ENCODE results near the gene ROBO3. TPM values are rescaled to one million over a fixed set of nuclear protein-coding genes. Genes with fewer than 3 reads are reported as not detected.

Gene ROBO3
- total RNA-seq, 1 experiment from 2014 or later, result 6.2 TPM

DNA sequence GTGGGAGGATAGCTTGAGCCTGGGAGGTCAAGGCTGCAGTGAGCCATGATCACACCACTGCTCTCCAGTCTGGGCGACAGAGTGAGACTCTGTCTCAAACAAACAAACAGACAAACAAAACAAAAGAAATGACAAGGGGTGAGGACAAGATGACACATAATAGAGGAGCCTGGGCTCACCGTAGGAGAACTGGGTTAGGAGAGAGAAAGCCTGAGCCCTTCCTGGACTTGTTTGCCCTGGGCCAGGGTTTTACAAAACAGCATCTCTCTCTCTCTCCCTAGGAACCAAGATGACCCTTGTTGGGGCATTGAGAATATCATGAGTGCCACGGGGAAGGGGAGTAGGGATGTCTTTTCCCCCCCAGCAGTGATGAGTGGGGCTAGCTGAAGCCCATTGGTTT, 15.7 kb downstream of the ROBO3 start:
- Mint-ChIP-seq H3K36me3 (ENCODE audit: insufficient read depth, unreplicated experiment) (no peaks in the 10 kb centered on the region), H3K27me3 (ENCODE audit: insufficient read depth, unreplicated experiment) (no peaks in the 10 kb centered on the region), H3K27ac (ENCODE audit: unreplicated experiment) (no peak overlapping the region), H3K4me1 (ENCODE audit: low read depth, unreplicated experiment) (peaks cover 12% of the 10 kb centered on the region), H3K4me3 (ENCODE audit: unreplicated experiment) (no peak overlapping the region), H3K9me3 (ENCODE audit: unreplicated experiment) (no peaks in the 10 kb centered on the region)
- Histone ChIP-seq H3K9me3 (no peaks in the 10 kb centered on the region), H3K27me3 (replicated peaks; ENCODE audit: control insufficient read depth, insufficient read depth, low read length) (no peaks in the 10 kb centered on the region), H3K4me1 (peaks cover 16% of the 10 kb centered on the region), H3K36me3 (ENCODE audit: control insufficient read depth, insufficient read depth, low read length) (no peaks in the 10 kb centered on the region), H3K4me3 (ENCODE audit: low read depth, low read length) (no peak overlapping the region)
- no TSS peak for BruUV-seq (replicated peaks)
- intact Hi-C loops (cut with micrococcal nuclease; ENCODE audit: unreplicated experiment), result no loop called here
- no peak for TF ChIP-seq CTCF (IDR thresholded peaks at IDR 0.05; ENCODE audit: insufficient read depth in 1 of 2, low read depth in 1 of 2, low read length in 1 of 2, severe bottlenecking in 1 of 2, unreplicated experiment in 1 of 2)
- DNase-seq, result peak in 1 of 2 experiments; percentile 21
- ChIA-PET CTCF (no interaction called here), POLR2A (no interaction called here)

DNA sequence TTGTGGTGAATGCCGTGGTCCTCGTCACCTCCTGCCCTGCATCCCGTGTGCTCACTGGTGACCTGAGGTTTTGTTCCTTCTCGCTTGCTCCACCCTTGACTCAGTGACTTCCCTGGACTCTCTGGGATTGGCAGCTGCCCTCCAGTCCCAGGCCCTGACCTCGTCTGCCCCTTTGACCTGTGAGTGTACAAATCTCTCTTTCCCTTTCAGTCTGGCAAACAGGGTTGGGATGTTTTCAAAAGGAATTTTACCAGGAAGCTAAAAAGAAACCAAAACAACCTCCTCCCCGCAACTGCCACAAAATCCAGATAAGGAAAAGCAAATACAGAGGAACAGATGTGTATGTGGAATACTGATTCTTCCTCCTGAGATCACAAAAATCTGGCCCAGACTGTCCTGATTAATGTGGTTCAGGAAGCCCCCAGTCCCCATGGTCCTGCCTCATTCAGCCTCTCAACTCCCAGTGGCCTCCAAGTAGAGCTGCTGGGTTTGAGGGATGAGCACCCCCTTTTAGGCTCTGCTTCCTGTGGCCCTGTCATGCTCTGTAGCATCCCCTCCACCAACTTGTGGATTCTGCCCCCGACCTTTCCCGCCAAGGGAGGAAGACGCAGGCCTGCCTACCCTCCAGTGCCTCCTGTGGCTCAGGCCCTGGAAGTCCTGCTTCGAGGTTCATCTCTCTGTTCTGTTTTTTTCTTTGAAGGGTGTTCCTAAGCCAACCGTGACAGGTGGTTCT, 17.3 kb downstream of the ROBO3 start:
- peak; percentile 44 to 58 for DNase-seq
- no peak overlapping the region for H3K4me3 ChIP-seq (ENCODE audit: low read depth, low read length)
- no peaks in the 10 kb centered on the region for H3K9me3 ChIP-seq
- CTCF ChIA-PET, result interaction anchor here (0.7 to 1.6 kb wide), 2 partner anchors 16 to 136 kb away, joined by 3 to 4 read pairs; no protein-coding TSS in a partner anchor
- intact Hi-C loops (cut with micrococcal nuclease; ENCODE audit: unreplicated experiment), result no loop called here
- peaks cover 6% of the 10 kb centered on the region for H3K27me3 Mint-ChIP-seq (ENCODE audit: insufficient read depth, unreplicated experiment)
- no peak for TF ChIP-seq CTCF (IDR thresholded peaks at IDR 0.05; ENCODE audit: insufficient read depth in 1 of 2, low read depth in 1 of 2, low read length in 1 of 2, severe bottlenecking in 1 of 2, unreplicated experiment in 1 of 2)
- H3K36me3 ChIP-seq (ENCODE audit: control insufficient read depth, insufficient read depth, low read length), result no peaks in the 10 kb centered on the region
- peaks cover 6% of the 10 kb centered on the region for H3K4me1 Mint-ChIP-seq (ENCODE audit: low read depth, unreplicated experiment)
- no peak overlapping the region for H3K27ac Mint-ChIP-seq (ENCODE audit: unreplicated experiment)
- no peaks in the 10 kb centered on the region for H3K9me3 Mint-ChIP-seq (ENCODE audit: unreplicated experiment)
- H3K36me3 Mint-ChIP-seq (ENCODE audit: insufficient read depth, unreplicated experiment), result no peaks in the 10 kb centered on the region
- H3K4me3 Mint-ChIP-seq (ENCODE audit: unreplicated experiment), result no peak overlapping the region
- peaks cover 15% of the 10 kb centered on the region for H3K4me1 ChIP-seq
- POLR2A ChIA-PET, result no interaction called here
- H3K27me3 ChIP-seq (replicated peaks; ENCODE audit: control insufficient read depth, insufficient read depth, low read length), result no peaks in the 10 kb centered on the region
- no TSS peak for BruUV-seq (replicated peaks)

GRCh38 chr11:124884340-124884739, 19.1 kb downstream of the ROBO3 start:
- H3K36me3 Mint-ChIP-seq (ENCODE audit: insufficient read depth, unreplicated experiment), result no peaks in the 10 kb centered on the region
- peaks cover 14% of the 10 kb centered on the region for H3K27me3 Mint-ChIP-seq (ENCODE audit: insufficient read depth, unreplicated experiment)
- ChIA-PET CTCF (interaction anchor here (1.9 kb wide), 1 partner anchor 8 kb away, joined by 6 read pairs; no protein-coding TSS in a partner anchor), POLR2A (no interaction called here)
- no peaks in the 10 kb centered on the region for H3K9me3 Mint-ChIP-seq (ENCODE audit: unreplicated experiment)
- H3K4me3 ChIP-seq (ENCODE audit: low read depth, low read length), result no peak overlapping the region
- H3K4me1 ChIP-seq, result peaks cover 15% of the 10 kb centered on the region
- no peaks in the 10 kb centered on the region for H3K9me3 ChIP-seq
- no peak for TF ChIP-seq CTCF (IDR thresholded peaks at IDR 0.05; ENCODE audit: insufficient read depth in 1 of 2, low read depth in 1 of 2, low read length in 1 of 2, severe bottlenecking in 1 of 2, unreplicated experiment in 1 of 2)
- H3K27ac Mint-ChIP-seq (ENCODE audit: unreplicated experiment), result no peak overlapping the region
- intact Hi-C loops (cut with micrococcal nuclease; ENCODE audit: unreplicated experiment), result no loop called here
- no peaks in the 10 kb centered on the region for H3K36me3 ChIP-seq (ENCODE audit: control insufficient read depth, insufficient read depth, low read length)
- peak in 1 of 2 experiments; percentile 26 for DNase-seq
- H3K27me3 ChIP-seq (replicated peaks; ENCODE audit: control insufficient read depth, insufficient read depth, low read length), result no peaks in the 10 kb centered on the region; the same call in 1 of the 2 replicates
- no TSS peak for BruUV-seq (replicated peaks)
- H3K4me3 Mint-ChIP-seq (ENCODE audit: unreplicated experiment), result no peak overlapping the region
- no peaks in the 10 kb centered on the region for H3K4me1 Mint-ChIP-seq (ENCODE audit: low read depth, unreplicated experiment)
